HG03039 (cell line): ENCODE measurements around the gene NHLRC4.
A peak's percentile ranks its signal among the peaks of the same experiment; 100 is the strongest.

Experiments
- ATAC-seq: cut with Tn5 transposase; IDR thresholded peaks from one replicate; pipeline ENCODE4 v1.9.1; 2021; ENCODE audit warnings: mild to moderate bottlenecking, moderate library complexity; ENCODE audit not compliant: unreplicated experiment

The NHLRC4 gene

GRCh38 chr16:565419-566330 is 1.1 kb upstream of the NHLRC4 start:
- ATAC-seq = no peak

DNA sequence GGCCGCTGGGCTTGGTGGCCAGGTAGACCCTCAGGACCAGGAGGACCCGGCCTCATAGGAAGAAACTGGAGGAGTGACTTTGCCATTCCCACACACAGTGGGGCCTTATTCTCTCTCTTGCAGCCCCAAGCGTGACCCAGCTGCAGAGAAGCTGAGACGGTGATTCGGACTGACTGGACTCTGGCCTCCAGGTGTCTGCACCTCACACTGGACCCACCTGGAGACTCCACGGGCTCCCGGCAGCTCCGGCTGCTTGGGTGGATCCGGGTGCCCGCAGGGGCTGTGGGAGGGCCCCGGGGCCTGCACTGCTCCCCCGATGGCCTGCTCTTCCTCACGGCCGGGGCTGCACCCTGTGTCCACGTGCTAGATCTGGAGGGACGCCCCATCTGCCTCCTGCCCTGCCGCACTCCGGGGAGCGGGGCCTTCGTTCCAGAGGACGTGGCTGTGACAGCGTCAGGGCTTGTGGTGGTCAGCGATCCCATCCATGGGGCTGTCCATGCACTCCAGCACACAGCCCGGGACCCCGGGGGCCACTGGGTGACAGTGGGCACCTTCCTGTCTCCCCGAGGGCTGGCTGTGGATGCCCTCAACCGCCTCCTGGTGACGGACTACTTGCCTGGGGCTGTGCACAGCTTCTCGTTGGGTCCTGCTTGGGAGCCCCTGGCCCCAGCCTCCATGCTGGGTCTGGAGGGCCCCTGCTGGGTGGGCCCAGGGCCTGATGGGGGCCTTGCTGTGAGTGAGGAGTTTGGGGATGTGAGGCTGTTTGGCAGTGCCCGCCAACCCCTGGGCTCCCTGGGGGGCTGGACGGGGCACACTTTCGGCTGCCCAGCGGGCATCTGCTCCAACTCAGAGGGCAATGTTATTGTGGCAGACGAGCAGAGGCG is 810 bp downstream of the NHLRC4 start:
- ATAC-seq = no peak

- no peak for ATAC-seq
These were observed 1.8 kb downstream of the NHLRC4 start for GRCh38 chr16:568401-569258.

DNA sequence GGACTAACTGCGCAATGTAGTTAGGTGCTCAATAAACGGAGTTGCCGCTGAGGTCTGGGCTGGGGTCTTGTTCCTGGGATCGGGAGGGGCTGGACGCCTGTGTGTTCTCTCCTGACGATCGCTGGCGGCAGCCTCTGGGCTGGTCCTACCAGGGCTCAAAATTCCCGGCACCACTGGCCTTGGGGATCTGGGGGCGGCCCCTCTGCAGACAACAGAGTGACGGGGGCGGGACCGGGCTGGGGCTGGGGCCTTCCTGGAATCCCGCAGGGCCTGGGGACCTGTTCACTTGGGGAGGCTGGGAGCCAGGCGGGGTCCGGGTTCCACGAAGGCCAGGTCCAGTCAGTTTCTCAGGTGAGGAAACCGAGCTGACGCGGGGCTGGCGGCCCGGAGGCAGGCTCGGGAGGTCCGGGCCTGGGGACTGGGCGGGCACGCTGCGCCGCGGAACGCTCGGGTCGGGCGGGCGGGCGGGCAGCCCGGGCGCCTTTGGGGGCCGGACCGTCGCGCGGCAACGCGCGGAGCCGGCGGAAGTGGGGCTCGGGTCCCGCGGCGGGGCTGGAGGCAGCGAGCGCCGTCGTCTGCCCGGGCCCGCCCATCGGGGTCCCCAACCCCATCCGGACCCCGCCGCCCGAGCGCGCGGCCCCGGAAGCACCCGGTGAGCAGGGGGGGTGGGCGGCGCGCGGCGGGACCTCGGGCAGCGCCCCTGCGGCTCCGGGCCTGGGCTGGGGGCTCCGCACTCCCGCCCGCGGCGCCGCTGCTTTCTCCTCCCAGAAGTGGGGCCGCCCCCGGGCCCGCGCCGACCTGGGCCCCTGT is 2.8 kb downstream of the NHLRC4 start, which contains the start of gene PIGQ:
Gene PIGQ, plus strand, starts transcription at position 524 of the 810 bp plus-strand sequence. CDS start 4,107 bp downstream, outside the sequence.
- ATAC-seq = peak; percentile 50

DNA sequence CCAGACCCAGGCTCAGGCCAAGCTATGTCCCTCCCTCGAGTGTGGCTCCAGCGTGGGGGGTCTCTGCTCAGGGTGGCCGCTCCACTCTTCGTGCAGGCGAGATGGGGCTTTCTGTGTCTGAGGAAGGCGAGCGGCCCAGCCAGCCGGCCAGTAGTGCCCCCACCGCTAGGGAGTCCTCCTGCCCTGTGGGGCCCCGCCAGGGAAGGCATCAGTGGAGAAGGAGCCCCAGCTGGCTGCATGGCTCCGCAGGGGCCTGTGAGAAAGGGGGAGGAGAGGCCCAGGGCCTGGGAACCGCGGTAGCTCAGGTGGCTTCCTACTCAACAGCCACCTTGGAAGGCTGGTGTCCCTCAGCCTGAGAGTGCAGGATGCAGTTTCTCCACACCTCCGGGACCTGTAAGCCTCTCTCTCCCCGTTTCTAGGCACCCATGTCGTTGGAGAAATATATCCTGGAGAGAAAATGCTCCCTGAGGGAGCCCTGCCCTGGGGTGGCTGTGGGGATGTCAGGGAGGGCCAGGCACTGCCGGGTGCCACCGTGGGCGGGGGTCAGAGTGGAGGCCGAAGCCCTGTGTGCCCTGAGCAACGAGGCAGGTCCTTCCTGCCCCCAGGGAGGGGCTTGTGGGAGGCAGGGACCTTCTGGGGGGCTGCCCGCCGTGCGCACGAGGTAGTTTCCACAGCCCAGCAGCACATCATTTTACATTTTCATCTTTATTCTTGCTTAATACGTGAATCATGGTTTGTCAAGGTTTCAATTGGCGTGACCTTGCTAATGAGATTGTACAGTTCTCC is 6.3 kb downstream of the NHLRC4 start:
- ATAC-seq = no peak

GRCh38 chr16:574021-574760 is 7.4 kb downstream of the NHLRC4 start:
- ATAC-seq = no peak

GRCh38 chr16:575354-576196 is 8.8 kb downstream of the NHLRC4 start:
- no peak for ATAC-seq

DNA sequence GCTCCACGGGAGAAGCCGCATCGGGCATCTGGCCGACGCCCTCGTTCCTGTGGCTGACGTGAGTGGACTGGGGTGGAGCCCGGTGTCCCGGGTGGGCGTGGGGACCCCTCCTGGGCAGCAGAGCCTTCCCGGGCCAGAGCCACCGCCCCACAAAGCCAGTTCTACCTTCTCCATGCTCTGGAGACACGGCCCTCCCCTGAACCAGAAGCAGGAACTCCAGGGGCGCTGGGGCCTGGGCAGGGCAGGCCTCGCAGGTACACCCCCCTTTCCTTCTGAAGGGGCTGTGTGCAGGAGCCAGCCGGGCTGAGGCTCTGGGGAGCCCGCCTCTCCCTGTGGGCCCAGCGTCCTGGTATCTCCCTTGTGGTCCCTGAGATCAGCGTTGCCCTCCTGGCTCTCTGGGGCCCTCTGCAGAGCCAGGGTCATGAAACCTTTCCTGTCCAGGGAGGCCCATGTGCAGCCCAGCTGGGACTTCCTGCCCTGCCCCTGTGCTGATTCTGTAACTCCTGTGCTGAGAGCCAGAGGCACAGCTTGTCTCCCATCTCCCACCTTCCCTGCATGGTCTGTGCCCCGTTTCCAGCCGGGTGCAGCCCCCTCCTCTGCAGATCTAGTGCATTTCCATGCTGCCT is 9.5 kb downstream of the NHLRC4 start:
- ATAC-seq = no peak

- no peak for ATAC-seq
These were observed 10.0 kb downstream of the NHLRC4 start for GRCh38 chr16:576823-577201.

- ATAC-seq = no peak
These were observed 11.0 kb downstream of the NHLRC4 start for GRCh38 chr16:577796-578195.

DNA sequence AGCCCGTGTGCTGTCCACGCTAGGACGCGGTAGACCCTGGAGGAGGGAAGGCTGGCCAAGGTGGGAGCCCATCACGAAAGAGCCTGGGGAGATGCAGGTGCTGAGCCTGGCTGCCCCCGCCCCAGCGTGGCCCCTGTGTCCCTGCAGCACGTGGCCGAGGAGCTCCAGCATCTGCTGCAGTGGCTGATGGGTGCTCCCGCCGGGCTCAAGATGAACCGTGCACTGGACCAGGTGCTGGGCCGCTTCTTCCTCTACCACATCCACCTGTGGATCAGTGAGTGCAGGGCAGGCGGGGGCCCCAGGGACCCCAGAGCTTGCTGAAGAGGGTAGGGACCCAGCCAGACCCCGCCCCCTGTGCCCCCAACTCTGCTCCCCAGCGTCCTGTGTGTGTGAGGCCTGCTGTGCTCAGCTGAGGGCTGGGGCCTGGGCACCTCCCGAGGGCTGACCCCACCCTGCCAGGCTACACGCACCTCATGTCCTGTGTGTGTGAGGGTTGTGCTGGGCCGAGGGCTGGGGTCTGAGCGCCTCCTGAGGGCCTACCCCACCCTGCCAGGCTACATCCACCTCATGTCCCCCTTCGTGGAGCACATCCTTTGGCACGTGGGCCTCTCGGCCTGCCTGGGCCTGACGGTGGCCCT is 11.5 kb downstream of the NHLRC4 start:
- ATAC-seq = no peak

GRCh38 chr16:578870-579405 is 12.1 kb downstream of the NHLRC4 start:
- ATAC-seq = no peak

- ATAC-seq = no peak
These were observed 13.5 kb downstream of the NHLRC4 start for GRCh38 chr16:580141-580945.

GRCh38 chr16:580946-581498 is 14.2 kb downstream of the NHLRC4 start:
- ATAC-seq = no peak

GRCh38 chr16:582218-582613 is 15.4 kb downstream of the NHLRC4 start:
- ATAC-seq = no peak
